Prostate gland (tissue), 2 donors: ENCODE data around the gene SLC22A14.

Experiments
- POLR2A ChIP-seq: fragments of 450-650 bp; IDR thresholded peaks from one replicate; pipeline ENCODE4 v1.6.1; 2016; ENCODE audit warnings: antibody characterized with exemption, mild to moderate bottlenecking
- POLR2AphosphoS5 ChIP-seq: sonication (generic); formaldehyde crosslinking; IDR thresholded peaks from one replicate; pipeline ENCODE4 v1.6.1; 2017; ENCODE audit warnings: antibody characterized with exemption
- TF ChIP-seq, protein P1 (sequence below), 4 experiments: fragments of 200-600 bp in 2 of 4; fragments of 450-650 bp in 2 of 4; sonication (generic) in 2 of 4; IDR thresholded peaks; 1 replicate in 3 of 4; 2 replicates in 1 of 4; pipeline ENCODE4 v1.5.1; 2016 to 2019; ENCODE audit warnings: antibody characterized with exemption in 4 of 4, mild to moderate bottlenecking in 2 of 4, moderate library complexity in 2 of 4

DNA sequence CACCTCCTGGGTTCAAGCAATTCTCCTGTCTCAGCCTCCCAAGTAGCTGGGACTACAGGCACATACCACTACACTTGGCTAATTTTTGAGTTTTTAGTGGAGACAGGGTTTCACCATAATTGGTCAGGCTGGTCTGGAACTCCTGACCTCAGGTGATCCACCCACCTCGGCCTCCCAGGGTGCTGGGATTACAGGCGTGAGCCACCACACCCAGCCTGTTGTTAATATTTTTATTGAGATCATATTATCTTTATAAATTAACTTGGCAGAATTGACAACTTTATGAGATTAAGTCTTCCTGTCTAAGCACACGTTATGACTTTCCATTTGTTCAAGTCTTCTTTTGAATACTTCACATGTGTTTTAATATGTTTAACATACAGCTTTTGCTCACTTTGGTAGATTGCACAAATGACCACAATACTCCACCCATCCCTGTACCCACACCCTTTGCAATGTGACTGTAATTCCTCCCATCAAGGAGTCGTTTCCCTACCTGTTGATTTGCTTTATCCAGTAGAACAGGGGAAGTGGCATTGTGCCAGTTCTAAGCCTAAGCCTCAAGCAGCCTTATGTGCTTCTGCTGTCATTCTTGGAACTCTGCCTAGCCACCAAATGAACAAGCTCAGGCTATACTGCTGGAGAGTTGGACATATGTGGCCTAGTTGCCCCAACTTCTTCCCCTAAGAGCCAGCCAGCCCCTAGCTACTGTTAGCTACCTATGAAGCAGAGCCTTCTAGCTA lies 72.7 kb downstream of the SLC22A14 start:
- TF ChIP-seq, protein P1, sequence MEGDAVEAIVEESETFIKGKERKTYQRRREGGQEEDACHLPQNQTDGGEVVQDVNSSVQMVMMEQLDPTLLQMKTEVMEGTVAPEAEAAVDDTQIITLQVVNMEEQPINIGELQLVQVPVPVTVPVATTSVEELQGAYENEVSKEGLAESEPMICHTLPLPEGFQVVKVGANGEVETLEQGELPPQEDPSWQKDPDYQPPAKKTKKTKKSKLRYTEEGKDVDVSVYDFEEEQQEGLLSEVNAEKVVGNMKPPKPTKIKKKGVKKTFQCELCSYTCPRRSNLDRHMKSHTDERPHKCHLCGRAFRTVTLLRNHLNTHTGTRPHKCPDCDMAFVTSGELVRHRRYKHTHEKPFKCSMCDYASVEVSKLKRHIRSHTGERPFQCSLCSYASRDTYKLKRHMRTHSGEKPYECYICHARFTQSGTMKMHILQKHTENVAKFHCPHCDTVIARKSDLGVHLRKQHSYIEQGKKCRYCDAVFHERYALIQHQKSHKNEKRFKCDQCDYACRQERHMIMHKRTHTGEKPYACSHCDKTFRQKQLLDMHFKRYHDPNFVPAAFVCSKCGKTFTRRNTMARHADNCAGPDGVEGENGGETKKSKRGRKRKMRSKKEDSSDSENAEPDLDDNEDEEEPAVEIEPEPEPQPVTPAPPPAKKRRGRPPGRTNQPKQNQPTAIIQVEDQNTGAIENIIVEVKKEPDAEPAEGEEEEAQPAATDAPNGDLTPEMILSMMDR (IDR thresholded peaks at IDR 0.05): no peak
- TF ChIP-seq POLR2AphosphoS5 (no peak), POLR2A (no peak)
